H54 (cell line): ENCODE data around the gene ABTB2.
A peak's percentile ranks its signal among the peaks of the same experiment; 100 is the strongest.

Source experiments
- DNase-seq: peaks from one replicate; pipeline ENCODE4 v3.0.0; 2011; ENCODE audit warnings: low spot score, mixed read lengths; ENCODE audit not compliant: insufficient read length
- FAIRE-seq: peaks from 3 replicates; lab custom pipeline; 2011; peaks lifted over from hg19 to GRCh38; lab: Jason Lieb, UNC
- POLR2A ChIP-seq: IDR thresholded peaks from 2 replicates; pipeline ENCODE4 v1.6.1; 2011; ENCODE audit warnings: low read depth, mild to moderate bottlenecking, low read length

ABTB2 gene

DNA sequence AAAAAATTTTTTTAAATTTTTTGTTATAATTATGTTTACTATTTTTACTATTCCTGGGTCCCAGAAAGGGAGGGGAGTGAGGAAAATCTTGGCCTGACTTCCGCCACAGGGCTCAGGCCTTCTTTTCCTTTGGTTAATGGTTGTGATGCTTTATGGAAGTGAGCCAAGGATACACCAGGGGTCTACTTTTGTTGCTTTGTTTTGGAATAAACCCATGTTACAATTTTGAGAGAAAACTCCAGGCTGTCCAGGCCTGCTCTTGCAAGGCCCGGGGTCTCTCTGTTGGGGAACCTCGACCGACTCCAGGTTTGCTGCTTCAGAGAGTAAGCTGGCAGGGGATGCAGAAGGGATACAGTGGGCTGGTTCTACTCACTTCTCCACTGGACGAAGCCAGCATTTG lies 84.7 kb downstream of the ABTB2 start:
- FAIRE-seq (no peak), DNase-seq (no peak)
- no peak for TF ChIP-seq POLR2A

DNA sequence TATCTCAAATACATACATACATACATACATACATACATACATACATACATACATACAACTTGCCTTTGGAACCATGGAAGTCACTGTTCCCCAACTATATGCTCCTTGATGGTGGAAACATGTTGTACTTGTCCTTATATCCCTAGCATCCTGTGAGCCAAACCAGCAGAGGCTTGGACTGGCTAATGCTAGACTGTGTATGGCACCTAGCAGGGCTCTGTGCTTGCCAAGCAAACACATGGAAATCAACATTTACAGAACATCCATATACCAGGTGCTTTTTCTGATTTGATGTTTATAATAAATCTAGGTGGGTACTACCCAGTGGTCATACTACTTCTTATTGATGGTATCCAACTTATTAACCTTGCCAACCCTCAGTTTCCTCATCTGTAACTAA lies 86.1 kb downstream of the ABTB2 start:
- FAIRE-seq (no peak), DNase-seq (no peak)
- TF ChIP-seq POLR2A, result no peak

DNA sequence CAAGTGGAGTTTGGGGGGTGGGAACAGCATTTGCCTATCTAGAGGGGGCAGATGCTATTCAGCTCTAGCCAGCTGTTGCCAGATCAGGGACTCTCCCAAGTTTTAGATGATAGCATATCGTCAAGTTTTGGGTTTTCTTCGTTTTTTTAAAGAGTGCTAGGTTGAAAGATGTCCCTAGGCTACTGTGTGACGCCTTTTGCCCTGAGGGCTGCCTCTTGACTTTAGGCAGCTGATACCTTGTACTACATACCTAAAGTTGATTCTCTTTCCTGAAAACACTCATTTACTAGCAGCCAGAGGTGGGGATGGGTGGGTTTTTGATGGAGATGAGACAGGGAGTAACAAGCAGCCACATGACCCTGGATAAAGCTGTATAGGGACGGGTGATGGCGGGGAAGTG lies 87.1 kb downstream of the ABTB2 start:
- FAIRE-seq (no peak), DNase-seq (no peak)
- no peak for TF ChIP-seq POLR2A

DNA sequence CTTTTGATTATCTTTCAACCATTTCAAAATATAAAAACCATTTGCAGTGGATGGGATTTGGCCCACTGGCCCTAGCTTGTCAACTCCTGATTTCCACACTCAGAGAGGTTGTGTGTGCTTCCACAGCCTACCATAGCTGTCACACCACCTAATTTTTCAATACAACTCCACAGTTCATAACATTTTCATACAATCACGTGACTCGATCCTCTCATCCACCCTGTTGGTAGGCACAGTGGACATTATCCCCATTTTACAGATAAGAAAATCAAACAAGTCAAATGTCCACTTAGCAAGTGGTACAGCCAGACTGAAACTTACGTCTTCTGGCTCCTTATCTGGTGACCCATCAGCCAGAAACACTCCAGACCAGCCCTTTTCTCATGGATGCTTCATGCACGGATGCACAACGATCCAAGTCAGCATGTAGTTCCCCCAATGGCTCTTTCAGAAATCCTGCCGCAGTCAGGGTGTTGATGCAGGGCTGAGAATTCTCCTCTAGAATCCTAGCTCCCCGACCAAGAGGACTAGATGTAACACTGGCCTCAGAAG lies 88.0 kb downstream of the ABTB2 start:
- TF ChIP-seq POLR2A, result no peak
- DNase-seq (no peak), FAIRE-seq (no peak)

DNA sequence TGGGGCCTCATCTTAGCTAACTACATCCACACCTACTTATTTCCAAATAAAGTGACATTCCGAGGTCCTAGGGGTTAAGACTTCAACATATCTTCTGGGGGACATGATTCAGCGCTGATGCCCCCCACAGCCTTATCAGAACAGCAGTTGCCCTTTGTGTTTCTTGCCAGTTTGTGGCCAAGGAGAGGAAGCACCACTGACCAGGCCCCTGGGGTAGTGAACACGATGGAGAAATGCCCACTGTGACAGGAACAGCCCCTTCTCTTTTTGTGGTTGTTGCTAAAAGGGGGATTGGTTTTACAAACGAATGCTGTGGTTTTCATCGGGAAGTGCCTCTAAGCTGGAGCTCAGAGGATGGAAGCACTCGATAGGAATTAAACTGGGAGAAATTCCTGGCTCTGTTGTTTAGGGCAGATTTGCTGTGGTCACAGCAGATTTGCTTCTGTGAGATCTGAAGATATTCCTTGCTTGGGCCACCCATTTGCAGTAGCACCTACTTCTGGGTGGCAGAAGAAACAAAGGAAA lies 88.8 kb downstream of the ABTB2 start:
- no peak for TF ChIP-seq POLR2A
- no peak for FAIRE-seq
- DNase-seq, result no peak

DNA sequence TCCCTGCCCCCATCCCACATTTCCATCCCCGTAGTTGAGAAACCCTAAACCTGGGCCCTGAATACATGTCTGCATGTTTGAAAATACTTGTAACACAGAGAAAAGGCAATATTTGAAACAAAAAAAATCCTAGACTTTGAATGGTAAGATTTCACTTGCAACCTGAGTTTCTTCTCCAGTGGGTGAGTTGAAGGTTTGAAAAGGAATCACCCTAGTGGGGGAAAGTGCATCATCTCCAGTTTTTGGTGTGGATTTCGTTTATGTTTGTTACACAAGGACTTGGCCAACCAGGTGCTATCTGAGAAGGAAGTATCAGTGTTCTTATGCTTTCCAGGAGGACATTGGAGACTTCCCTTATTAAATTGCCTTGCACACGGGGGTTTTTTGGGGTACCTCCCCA lies 90.4 kb downstream of the ABTB2 start:
- no peak for FAIRE-seq
- no peak for DNase-seq
- no peak for TF ChIP-seq POLR2A

DNA sequence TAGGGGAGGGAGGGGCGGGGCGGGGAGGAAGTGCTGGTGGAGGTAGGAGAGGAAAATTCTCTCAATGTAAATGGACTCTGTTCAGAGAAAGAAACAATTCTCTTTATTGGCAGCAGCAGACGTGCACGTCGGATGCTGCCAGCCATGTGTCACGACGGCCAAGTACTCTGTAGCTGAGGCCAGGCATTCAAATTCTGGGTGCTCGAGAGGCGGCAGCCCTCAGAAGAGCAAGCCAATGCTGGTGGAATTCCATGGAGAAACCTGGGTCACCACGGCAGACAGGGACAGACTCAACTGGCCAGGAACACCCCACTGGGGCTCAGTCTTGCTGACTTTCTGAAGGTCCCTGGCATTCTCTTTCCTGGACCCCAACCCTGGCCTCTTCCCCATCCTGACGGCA lies 90.8 kb downstream of the ABTB2 start:
- FAIRE-seq, result no peak
- TF ChIP-seq POLR2A, result no peak
- DNase-seq, result no peak

DNA sequence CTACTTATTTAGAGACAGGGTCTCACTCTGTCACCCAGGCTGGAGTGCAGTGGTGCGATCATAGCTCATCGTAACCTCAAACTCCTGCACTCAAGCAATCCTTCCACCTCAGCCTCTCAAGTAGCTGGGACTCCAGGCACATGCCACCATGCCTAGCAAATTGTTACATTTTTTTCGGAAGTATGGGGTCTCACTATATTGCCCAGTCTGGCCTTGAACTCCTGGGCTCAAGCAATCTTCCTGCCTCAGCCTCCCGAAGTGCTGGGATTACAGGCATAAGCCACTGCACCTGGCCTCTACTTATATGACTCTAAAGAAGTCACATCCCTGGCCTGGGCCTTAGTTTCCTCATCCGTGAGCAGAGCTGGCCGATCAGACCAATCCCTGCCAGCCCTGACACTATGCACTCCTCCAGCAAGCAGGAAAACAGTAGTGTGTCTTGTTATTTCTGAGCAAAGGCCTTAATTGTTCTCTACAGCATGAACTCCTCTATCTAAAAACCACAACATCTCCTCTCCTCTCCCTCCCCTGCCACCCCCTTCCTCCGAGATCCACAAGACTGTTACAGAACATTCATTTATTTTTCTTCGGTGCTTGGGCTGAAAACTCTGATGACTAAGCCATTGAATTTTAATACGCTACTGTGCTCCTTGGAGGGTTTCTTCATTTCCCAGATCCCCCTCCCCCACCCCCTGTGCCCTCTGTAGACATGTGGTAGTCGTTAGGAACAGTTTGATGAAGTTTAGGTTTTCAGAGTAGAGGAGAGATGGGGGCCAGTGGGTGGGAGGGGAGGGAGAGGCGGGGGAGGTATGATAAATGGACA lies 91.5 kb downstream of the ABTB2 start:
- FAIRE-seq, result no peak
- DNase-seq, result peak; percentile 32
- no peak for TF ChIP-seq POLR2A

DNA sequence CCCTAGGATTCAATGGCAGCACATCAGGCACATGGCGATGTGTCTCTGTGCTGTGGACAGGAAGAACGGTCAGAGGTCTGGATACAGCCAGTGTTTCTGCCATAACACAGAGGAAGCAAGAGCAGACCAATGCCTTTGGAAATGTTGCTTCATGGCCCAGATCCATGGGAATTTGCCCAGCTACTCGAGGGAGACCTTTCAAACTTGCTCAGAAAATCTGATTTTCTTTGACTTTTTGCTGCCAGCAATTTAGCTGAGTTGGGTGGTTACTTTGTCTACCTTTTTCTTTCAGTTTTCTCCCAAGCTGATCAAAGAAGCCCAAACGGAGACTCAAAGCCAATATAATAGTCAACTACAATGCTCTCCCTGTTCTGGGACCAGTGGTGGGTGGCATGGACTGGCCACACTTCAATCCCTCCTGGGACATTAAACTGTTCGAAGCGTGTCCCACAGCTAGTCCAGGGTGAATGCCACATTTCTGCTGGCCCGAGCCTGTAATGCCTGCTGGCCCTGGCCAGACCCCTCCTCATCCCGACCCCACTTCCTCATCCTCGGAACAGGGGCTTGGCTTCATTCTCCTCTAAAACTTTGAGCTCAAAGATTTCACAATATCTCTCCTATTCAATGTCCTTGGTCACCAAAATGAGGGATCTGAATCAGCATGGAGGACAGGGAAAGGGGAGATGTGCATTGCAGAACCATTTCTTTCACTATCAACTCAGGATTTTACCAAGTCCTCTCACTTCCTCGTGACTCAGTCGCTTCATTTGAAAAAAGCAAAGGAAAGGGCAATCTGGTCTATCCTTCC lies 93.3 kb downstream of the ABTB2 start:
- FAIRE-seq (no peak), DNase-seq (no peak)
- TF ChIP-seq POLR2A, result no peak

DNA sequence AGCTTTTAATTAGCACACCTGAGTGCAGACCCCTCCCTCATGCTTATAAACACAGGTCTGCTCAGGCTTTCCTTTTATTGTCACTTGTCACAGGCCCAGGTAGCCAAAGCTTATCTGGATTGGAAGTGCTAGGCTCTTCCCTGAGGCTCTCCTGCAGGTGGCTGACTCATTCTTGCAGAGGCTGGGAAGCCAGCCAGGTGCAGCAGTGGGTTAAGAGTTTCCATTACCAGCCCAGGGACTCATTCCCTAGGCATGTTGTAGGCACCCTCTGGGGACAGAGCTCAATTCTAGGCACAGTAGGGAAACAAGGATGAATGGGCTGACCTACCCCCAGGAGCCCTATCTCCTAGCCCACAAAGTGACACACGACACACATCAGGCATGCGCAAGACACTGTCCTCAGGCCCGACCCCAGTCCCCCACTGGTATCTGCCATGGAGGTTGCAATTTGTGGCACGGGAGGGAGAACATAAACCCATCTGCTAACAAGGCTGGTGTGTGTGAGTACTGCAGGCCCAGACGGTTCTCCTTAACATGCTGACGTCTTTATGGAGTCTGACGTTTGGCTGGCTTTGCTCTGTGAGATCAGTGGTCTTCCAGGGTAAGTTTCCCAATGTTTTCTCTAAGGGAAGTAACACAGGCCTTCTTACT lies 94.2 kb downstream of the ABTB2 start:
- peak; percentile 71 for DNase-seq
- TF ChIP-seq POLR2A, result no peak

DNA sequence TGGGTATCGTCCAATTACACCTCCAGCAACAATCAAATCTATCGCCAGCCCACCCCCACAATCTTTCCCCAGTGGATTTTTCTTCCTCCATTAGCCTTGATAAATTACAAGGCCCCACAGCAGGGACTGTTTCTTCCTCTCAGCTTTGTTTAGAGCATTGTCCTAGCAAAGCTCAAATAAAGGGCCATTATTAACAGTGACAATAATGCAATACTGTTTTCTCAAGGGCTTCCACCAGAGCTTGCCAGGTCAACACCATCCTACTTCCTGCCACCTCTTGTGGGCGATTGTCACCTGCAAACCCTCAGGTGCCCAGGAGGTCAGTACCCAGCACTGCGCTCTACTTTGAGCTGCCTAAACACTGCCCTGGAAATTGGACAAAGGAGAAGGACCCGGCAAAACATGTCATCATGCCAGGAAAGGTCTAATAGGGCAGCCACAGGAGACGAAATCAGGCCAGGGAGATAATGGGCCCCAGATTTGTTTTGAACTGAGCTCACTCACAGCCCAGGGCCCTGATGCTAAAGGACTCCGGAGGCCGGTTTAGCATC lies 95.2 kb downstream of the ABTB2 start:
- DNase-seq, result no peak
- no peak for TF ChIP-seq POLR2A
- FAIRE-seq, result no peak

More for the DNA sequence above, 94.2 kb downstream of the ABTB2 start:
- peak; percentile 23 for FAIRE-seq

DNA sequence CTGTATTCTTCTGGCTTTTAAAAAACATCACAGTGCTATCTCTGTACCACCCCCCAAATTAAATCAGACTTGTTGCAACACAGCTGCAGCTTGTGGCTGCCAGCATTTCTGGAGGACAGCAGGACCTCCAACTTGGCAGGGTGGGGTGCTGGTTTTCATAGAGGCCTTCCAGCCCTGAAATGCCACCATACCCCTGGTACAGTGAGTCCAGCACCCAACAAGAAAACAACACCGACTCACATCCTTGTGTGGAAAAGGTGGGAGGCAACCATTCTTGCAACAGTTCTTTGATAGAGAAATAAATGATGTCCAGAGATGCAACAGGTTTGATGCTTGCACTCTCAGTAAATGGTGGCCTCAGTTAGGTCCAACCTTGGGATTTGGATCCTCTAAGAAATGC lies 96.0 kb downstream of the ABTB2 start:
- DNase-seq, result no peak
- no peak for TF ChIP-seq POLR2A
- no peak for FAIRE-seq

DNA sequence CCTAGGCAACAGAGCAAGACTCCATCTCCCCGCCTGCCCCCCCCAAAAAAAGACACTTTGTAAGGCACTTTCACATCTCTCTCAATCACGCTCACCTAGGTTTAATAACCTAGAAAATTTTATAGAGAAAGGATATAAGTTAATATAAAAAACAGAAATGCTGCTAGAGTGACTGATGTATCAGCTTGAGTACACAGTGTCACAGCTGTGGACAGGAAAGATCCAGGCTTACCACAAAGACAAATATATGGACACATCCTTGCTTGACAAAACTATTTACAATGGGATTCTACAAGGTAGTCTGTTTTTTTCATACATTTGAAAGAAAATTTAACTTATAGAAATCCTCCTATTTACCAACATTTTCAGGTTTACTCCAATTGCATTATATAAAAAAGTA lies 96.7 kb downstream of the ABTB2 start:
- DNase-seq, result no peak
- no peak for FAIRE-seq
- no peak for TF ChIP-seq POLR2A
